ENCODE results near the gene AFTPH. TPM values are rescaled to one million over a fixed set of nuclear protein-coding genes. Genes with fewer than 3 reads are reported as not detected.

Gene AFTPH
- total RNA-seq, 1 donor from 2014 or later: 32.2 TPM

DNA sequence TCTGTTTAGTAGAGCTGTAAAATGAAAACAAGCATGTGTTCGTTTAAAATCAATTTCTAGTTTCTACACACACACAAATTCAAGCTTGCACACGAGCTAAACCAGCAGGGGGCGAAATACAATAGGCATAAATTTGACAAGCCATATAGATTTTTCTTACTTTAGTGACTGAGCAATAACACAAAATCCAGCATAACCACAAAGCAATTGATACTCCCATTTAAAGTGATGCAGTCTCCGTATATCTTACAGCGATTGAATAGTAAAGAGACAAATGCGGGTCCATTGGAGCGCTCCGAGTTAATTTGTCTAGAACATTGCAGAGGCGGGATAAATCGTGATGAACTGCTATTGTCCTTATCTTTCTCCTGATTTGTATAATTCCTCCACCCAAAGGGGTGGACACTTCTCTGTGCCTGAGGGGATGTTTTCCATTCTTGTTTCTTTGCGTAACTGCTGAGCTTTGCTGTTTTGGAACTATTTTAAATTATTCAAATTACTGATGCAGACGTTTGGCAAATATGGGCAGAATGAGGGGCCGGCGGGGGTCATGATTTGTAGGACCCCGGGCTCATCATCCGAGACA, 1.2 kb upstream of the AFTPH start:
- Histone ChIP-seq H4K20me1 (ENCODE audit: low read depth) (peaks cover 32% of the 10 kb centered on the region), H3K4me1 (peaks cover 10% of the 10 kb centered on the region), H3K4me2 (peak overlapping the region; percentile 94), H3F3A (ENCODE audit: low read depth) (peaks cover 12% of the 10 kb centered on the region), H3K27me3 (peaks cover 9% of the 10 kb centered on the region), H3K9ac (no peak overlapping the region), H2AFZ (replicated peaks) (peak overlapping the region; percentile 98), H3K9me3 (ENCODE audit: low read depth) (no peaks in the 10 kb centered on the region), H3K79me2 (ENCODE audit: low read depth) (peaks cover 36% of the 10 kb centered on the region), H3K27ac (no peak overlapping the region), H3K36me3 (no peaks in the 10 kb centered on the region), H3K4me3 (peak overlapping the region; percentile 93)
- Mint-ChIP-seq H3K4me3 (peak overlapping the region; percentile 97), H3K4me1 (peaks cover 27% of the 10 kb centered on the region), H3K27me3 (ENCODE audit: insufficient read depth, low read depth) (peaks cover 7% of the 10 kb centered on the region), H3K9me3 (no peaks in the 10 kb centered on the region), H3K27ac (peak overlapping the region; percentile 84), H3K36me3 (no peaks in the 10 kb centered on the region)
- DNase-seq (ENCODE audit: low spot score): peak; percentile 76
- TF ChIP-seq EZH2 (IDR thresholded peaks at IDR 0.05) (no peak), EZH2phosphoT487 (IDR thresholded peaks at IDR 0.05) (peak; percentile 38), CTCF (IDR thresholded peaks at IDR 0.05) (peak; percentile 93)

DNA sequence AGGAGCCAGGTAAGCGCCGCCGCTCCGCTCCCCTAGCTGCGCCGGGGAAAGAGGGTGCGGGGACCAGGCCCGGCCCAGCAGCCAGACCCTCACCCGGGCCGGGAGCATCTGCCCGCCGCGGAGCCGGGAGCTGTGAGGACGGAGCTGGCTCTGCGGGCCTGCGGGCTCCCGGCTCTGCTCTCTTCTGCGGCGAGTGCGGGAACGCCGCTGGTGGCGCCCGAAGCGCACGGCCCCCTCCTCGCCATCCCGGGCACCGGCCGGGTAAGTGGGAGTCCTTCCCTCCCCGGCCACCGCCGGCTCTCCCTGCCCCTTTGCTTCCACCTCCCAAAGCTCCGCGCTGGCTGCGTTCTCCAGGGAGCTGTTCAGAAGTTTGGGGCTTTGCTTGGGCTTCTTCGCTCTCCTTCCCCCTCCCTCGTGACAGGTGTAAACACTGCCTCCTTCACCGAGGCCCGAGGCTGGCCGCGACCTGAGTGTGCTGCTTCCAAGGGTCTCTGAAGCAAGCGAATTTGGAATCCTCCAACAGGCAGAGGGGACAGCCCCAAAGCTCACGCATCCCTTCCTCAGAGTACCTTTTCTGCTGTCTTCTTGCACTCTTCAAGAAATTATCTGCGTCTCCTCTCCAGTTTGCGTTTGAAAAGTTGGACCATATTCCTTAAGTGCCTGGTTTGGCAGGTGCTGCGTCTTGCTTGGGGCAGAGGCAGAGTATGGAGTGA, 632 bp downstream of the AFTPH start:
- Histone ChIP-seq H4K20me1 (ENCODE audit: low read depth) (peaks cover 44% of the 10 kb centered on the region), H3K79me2 (ENCODE audit: low read depth) (peaks cover 53% of the 10 kb centered on the region), H3K4me1 (peaks cover 10% of the 10 kb centered on the region), H3K36me3 (no peaks in the 10 kb centered on the region), H3F3A (ENCODE audit: low read depth) (peaks cover 12% of the 10 kb centered on the region), H3K4me2 (peak overlapping the region; percentile 94), H3K9ac (peak overlapping the region; percentile 75), H3K27me3 (peaks cover 9% of the 10 kb centered on the region), H3K4me3 (peak overlapping the region; percentile 93), H2AFZ (replicated peaks) (peak overlapping the region; percentile 83), H3K9me3 (ENCODE audit: low read depth) (no peaks in the 10 kb centered on the region), H3K27ac (peak overlapping the region; percentile 78)
- Mint-ChIP-seq H3K36me3 (no peaks in the 10 kb centered on the region), H3K9me3 (no peaks in the 10 kb centered on the region), H3K4me3 (peak overlapping the region; percentile 100), H3K27me3 (ENCODE audit: insufficient read depth, low read depth) (peaks cover 4% of the 10 kb centered on the region), H3K4me1 (peaks cover 23% of the 10 kb centered on the region), H3K27ac (peak overlapping the region; percentile 96)
- DNase-seq (ENCODE audit: low spot score): peak; percentile 78
- TF ChIP-seq CTCF (IDR thresholded peaks at IDR 0.05) (no peak), EZH2phosphoT487 (IDR thresholded peaks at IDR 0.05) (no peak), EZH2 (IDR thresholded peaks at IDR 0.05) (no peak)

DNA sequence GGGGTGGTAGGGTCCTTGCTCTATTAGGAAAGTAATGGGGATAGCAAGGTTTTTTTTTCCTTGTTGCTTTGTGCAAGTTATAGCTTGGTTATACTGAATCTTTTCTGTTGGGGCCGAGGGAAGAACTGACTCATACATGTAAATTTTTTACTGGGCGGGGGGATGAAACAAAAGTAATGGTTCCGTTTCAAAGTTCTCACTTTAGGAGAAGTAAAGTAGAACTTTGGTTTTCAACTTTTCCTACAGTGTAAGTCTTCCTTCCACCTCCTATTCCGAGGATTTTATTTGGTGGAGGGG, 1.1 kb downstream of the AFTPH start:
- H3K4me1 Mint-ChIP-seq: peaks cover 23% of the 10 kb centered on the region
- peak overlapping the region; percentile 93 for H3K4me3 ChIP-seq
- DNase-seq (ENCODE audit: low spot score): no peak
- peaks cover 9% of the 10 kb centered on the region for H3K27me3 ChIP-seq
- H3K79me2 ChIP-seq (ENCODE audit: low read depth): peaks cover 58% of the 10 kb centered on the region
- no peaks in the 10 kb centered on the region for H3K9me3 Mint-ChIP-seq
- no peak overlapping the region for H3K27ac ChIP-seq
- H2AFZ ChIP-seq (replicated peaks): peak overlapping the region; percentile 83
- no peak for TF ChIP-seq EZH2 (IDR thresholded peaks at IDR 0.05)
- TF ChIP-seq EZH2phosphoT487 (IDR thresholded peaks at IDR 0.05): no peak
- no peak for TF ChIP-seq CTCF (IDR thresholded peaks at IDR 0.05)
- H3K9me3 ChIP-seq (ENCODE audit: low read depth): no peaks in the 10 kb centered on the region
- peaks cover 12% of the 10 kb centered on the region for H3F3A ChIP-seq (ENCODE audit: low read depth)
- H3K9ac ChIP-seq: peak overlapping the region; percentile 75
- peak overlapping the region; percentile 94 for H3K4me2 ChIP-seq
- peaks cover 4% of the 10 kb centered on the region for H3K27me3 Mint-ChIP-seq (ENCODE audit: insufficient read depth, low read depth)
- H3K4me1 ChIP-seq: peaks cover 10% of the 10 kb centered on the region
- no peaks in the 10 kb centered on the region for H3K36me3 Mint-ChIP-seq
- peak overlapping the region; percentile 100 for H3K4me3 Mint-ChIP-seq
- no peaks in the 10 kb centered on the region for H3K36me3 ChIP-seq
- peaks cover 44% of the 10 kb centered on the region for H4K20me1 ChIP-seq (ENCODE audit: low read depth)
- H3K27ac Mint-ChIP-seq: peak overlapping the region; percentile 96
